T-helper 2 cell treated with Interferon-gamma antibody and Interleukin-4, amounts not matched to agents 5 μg/mL and 100 μg/mL, for 36 hours (primary cell): ENCODE measurements around the gene PIR.

Experiments used
- DNase-seq: peaks from one replicate; pipeline ENCODE4 v3.0.0; 2021; ENCODE audit warnings: low spot score
- H3K27ac Mint-ChIP-seq: one replicate; pipeline ENCODE4 v1.8.0; 2021; ENCODE audit warnings: mild to moderate bottlenecking, mixed read lengths
- H3K27me3 Mint-ChIP-seq: one replicate; pipeline ENCODE4 v1.8.0; 2021; ENCODE audit warnings: low read depth, mixed read lengths
- H3K36me3 Mint-ChIP-seq: one replicate; pipeline ENCODE4 v1.8.0; 2021; ENCODE audit warnings: low read depth, mixed read lengths
- H3K4me1 Mint-ChIP-seq: one replicate; pipeline ENCODE4 v1.8.0; 2021; ENCODE audit warnings: low read depth, mixed read lengths
- H3K4me3 Mint-ChIP-seq: one replicate; pipeline ENCODE4 v1.8.0; 2022; ENCODE audit warnings: mild to moderate bottlenecking, moderate library complexity, mixed read lengths
- H3K9me3 Mint-ChIP-seq: one replicate; pipeline ENCODE4 v1.8.0; 2021; ENCODE audit warnings: mixed read lengths

Gene PIR

GRCh38 chrX:15504661-15505060, 11.5 kb upstream of the PIR start:
- no peaks in the 10 kb centered on the region for H3K4me1 Mint-ChIP-seq
- peaks cover 16% of the 10 kb centered on the region for H3K27me3 Mint-ChIP-seq
- no peaks in the 10 kb centered on the region for H3K36me3 Mint-ChIP-seq
- no peak for DNase-seq
- no peak overlapping the region for H3K27ac Mint-ChIP-seq
- H3K4me3 Mint-ChIP-seq: no peak overlapping the region
- no peaks in the 10 kb centered on the region for H3K9me3 Mint-ChIP-seq

GRCh38 chrX:15501506-15501905, 8.4 kb upstream of the PIR start:
- no peaks in the 10 kb centered on the region for H3K36me3 Mint-ChIP-seq
- H3K4me3 Mint-ChIP-seq: no peak overlapping the region
- no peak for DNase-seq
- H3K9me3 Mint-ChIP-seq: no peaks in the 10 kb centered on the region
- no peak overlapping the region for H3K27ac Mint-ChIP-seq
- H3K27me3 Mint-ChIP-seq: peaks cover 23% of the 10 kb centered on the region
- no peaks in the 10 kb centered on the region for H3K4me1 Mint-ChIP-seq

GRCh38 chrX:15500497-15500966, 7.4 kb upstream of the PIR start, which contains the start of gene BMX:
Gene BMX (plus strand): TSS chrX:15500807. CDS start chrX:15508354, 7,547 bp downstream.
- H3K27ac Mint-ChIP-seq: no peak within 1 kb of the TSS
- H3K27me3 Mint-ChIP-seq: peaks cover 21% of the 10 kb centered on the region
- DNase-seq: no peak
- H3K36me3 Mint-ChIP-seq: no peaks in the 10 kb centered on the region
- no peak within 1 kb of the TSS for H3K4me3 Mint-ChIP-seq
- H3K9me3 Mint-ChIP-seq: no peaks in the 10 kb centered on the region
- H3K4me1 Mint-ChIP-seq: no peaks in the 10 kb centered on the region

- Mint-ChIP-seq H3K27me3 (peaks cover 21% of the 10 kb centered on the region), H3K27ac (no peak overlapping the region), H3K36me3 (no peaks in the 10 kb centered on the region), H3K4me3 (no peak overlapping the region), H3K9me3 (no peaks in the 10 kb centered on the region), H3K4me1 (no peaks in the 10 kb centered on the region)
- DNase-seq: no peak
Observed at GRCh38 chrX:15499976-15500375, 6.8 kb upstream of the PIR start.

GRCh38 chrX:15498741-15499140, 5.6 kb upstream of the PIR start:
- Mint-ChIP-seq H3K4me3 (no peak overlapping the region), H3K36me3 (no peaks in the 10 kb centered on the region), H3K27ac (no peak overlapping the region), H3K27me3 (peaks cover 21% of the 10 kb centered on the region), H3K4me1 (peaks cover under 1% of the 10 kb centered on the region), H3K9me3 (no peaks in the 10 kb centered on the region)
- no peak for DNase-seq

- no peaks in the 10 kb centered on the region for H3K9me3 Mint-ChIP-seq
- no peak overlapping the region for H3K4me3 Mint-ChIP-seq
- H3K27me3 Mint-ChIP-seq: peaks cover 18% of the 10 kb centered on the region
- no peak overlapping the region for H3K27ac Mint-ChIP-seq
- H3K36me3 Mint-ChIP-seq: no peaks in the 10 kb centered on the region
- peak; percentile 4 for DNase-seq
- H3K4me1 Mint-ChIP-seq: peaks cover 5% of the 10 kb centered on the region
Observed at GRCh38 chrX:15497865-15498264, 4.7 kb upstream of the PIR start.

- Mint-ChIP-seq H3K4me3 (no peak overlapping the region), H3K27me3 (peaks cover 14% of the 10 kb centered on the region), H3K36me3 (no peaks in the 10 kb centered on the region), H3K27ac (no peak overlapping the region), H3K9me3 (no peaks in the 10 kb centered on the region), H3K4me1 (peaks cover 15% of the 10 kb centered on the region)
- DNase-seq: no peak
Observed at GRCh38 chrX:15496824-15497223, 3.7 kb upstream of the PIR start.

GRCh38 chrX:15495801-15496200, 2.7 kb upstream of the PIR start:
- DNase-seq: no peak
- peaks cover 2% of the 10 kb centered on the region for H3K36me3 Mint-ChIP-seq
- H3K4me1 Mint-ChIP-seq: peaks cover 17% of the 10 kb centered on the region
- no peaks in the 10 kb centered on the region for H3K9me3 Mint-ChIP-seq
- H3K27ac Mint-ChIP-seq: no peak overlapping the region
- no peak overlapping the region for H3K4me3 Mint-ChIP-seq
- H3K27me3 Mint-ChIP-seq: peaks cover 14% of the 10 kb centered on the region

GRCh38 chrX:15492469-15492868, 664 bp downstream of the PIR start:
- H3K4me1 Mint-ChIP-seq: peaks cover 17% of the 10 kb centered on the region
- H3K27me3 Mint-ChIP-seq: no peaks in the 10 kb centered on the region
- no peak for DNase-seq
- peaks cover 5% of the 10 kb centered on the region for H3K36me3 Mint-ChIP-seq
- no peaks in the 10 kb centered on the region for H3K9me3 Mint-ChIP-seq
- H3K4me3 Mint-ChIP-seq: peak overlapping the region; percentile 85
- H3K27ac Mint-ChIP-seq: peak overlapping the region; percentile 15

GRCh38 chrX:15483891-15484290, 9.2 kb downstream of the PIR start:
- Mint-ChIP-seq H3K36me3 (no peaks in the 10 kb centered on the region), H3K27ac (no peak overlapping the region), H3K27me3 (no peaks in the 10 kb centered on the region), H3K9me3 (no peaks in the 10 kb centered on the region), H3K4me3 (no peak overlapping the region), H3K4me1 (no peaks in the 10 kb centered on the region)
- no peak for DNase-seq

- H3K9me3 Mint-ChIP-seq: no peaks in the 10 kb centered on the region
- no peaks in the 10 kb centered on the region for H3K4me1 Mint-ChIP-seq
- no peaks in the 10 kb centered on the region for H3K27me3 Mint-ChIP-seq
- H3K4me3 Mint-ChIP-seq: no peak overlapping the region
- no peak overlapping the region for H3K27ac Mint-ChIP-seq
- DNase-seq: no peak
- H3K36me3 Mint-ChIP-seq: peaks cover 2% of the 10 kb centered on the region
Observed at GRCh38 chrX:15475486-15475885, 17.6 kb downstream of the PIR start.

- Mint-ChIP-seq H3K9me3 (no peaks in the 10 kb centered on the region), H3K4me1 (no peaks in the 10 kb centered on the region), H3K27me3 (no peaks in the 10 kb centered on the region), H3K27ac (no peak overlapping the region), H3K36me3 (peaks cover 2% of the 10 kb centered on the region), H3K4me3 (no peak overlapping the region)
- no peak for DNase-seq
Observed at GRCh38 chrX:15475021-15475420, 18.1 kb downstream of the PIR start.

GRCh38 chrX:15474028-15474427, 19.1 kb downstream of the PIR start:
- no peak for DNase-seq
- no peaks in the 10 kb centered on the region for H3K4me1 Mint-ChIP-seq
- H3K9me3 Mint-ChIP-seq: no peaks in the 10 kb centered on the region
- no peak overlapping the region for H3K27ac Mint-ChIP-seq
- peaks cover 2% of the 10 kb centered on the region for H3K36me3 Mint-ChIP-seq
- H3K27me3 Mint-ChIP-seq: no peaks in the 10 kb centered on the region
- H3K4me3 Mint-ChIP-seq: no peak overlapping the region

GRCh38 chrX:15472531-15472930, 20.6 kb downstream of the PIR start:
- H3K36me3 Mint-ChIP-seq: peaks cover 2% of the 10 kb centered on the region
- no peaks in the 10 kb centered on the region for H3K4me1 Mint-ChIP-seq
- no peak overlapping the region for H3K27ac Mint-ChIP-seq
- no peaks in the 10 kb centered on the region for H3K27me3 Mint-ChIP-seq
- no peaks in the 10 kb centered on the region for H3K9me3 Mint-ChIP-seq
- DNase-seq: no peak
- no peak overlapping the region for H3K4me3 Mint-ChIP-seq

GRCh38 chrX:15471028-15471427, 22.1 kb downstream of the PIR start:
- Mint-ChIP-seq H3K27me3 (no peaks in the 10 kb centered on the region), H3K27ac (no peak overlapping the region), H3K36me3 (no peaks in the 10 kb centered on the region), H3K9me3 (no peaks in the 10 kb centered on the region), H3K4me1 (no peaks in the 10 kb centered on the region), H3K4me3 (no peak overlapping the region)
- peak; percentile 34 for DNase-seq
